Endometrial microvascular endothelial cells (primary cell): ENCODE data around the gene KLRK1. TPM values are rescaled to one million over a fixed set of nuclear protein-coding genes. Genes with fewer than 3 reads are reported as not detected.
"Not testable (repeated sequence)": the region's sequence is repeated elsewhere in the genome, so short reads cannot be mapped to it uniquely, and the experiment has no call there.

Experiments
- in situ Hi-C: cut with HindIII; loops from 2 replicates; pipeline ENCODE4 v1.10.0; 2017; ENCODE audit warnings: low sequenced_read_pairs, low pct_unique_long_range_greater_than_20kb; ENCODE audit errors: inconsistent ontology term
- total RNA-seq: library from RNA; depleted of rRNA; stranded (reverse); fragments of >200 nt; gene quantifications from one replicate; pipeline ENCODE4 v1.2.3, GENCODE V29; 2015; ENCODE audit errors: inconsistent ontology term

The KLRK1 gene
- not detected for total RNA-seq

- in situ Hi-C loops: no loop called here
Measured at GRCh38 chr12:10389904-10390303, at the start of gene KLRK1. Gene KLRK1, minus strand, starts transcription at chr12:10390041. Its CDS starts 1,231 bp downstream, at chr12:10388810.

GRCh38 chr12:10437601-10438000, 47.8 kb upstream of the KLRK1 start:
- in situ Hi-C loops: not testable (repeated sequence)

GRCh38 chr12:10435816-10436215, 46.0 kb upstream of the KLRK1 start, which contains the start of gene KLRC2:
Gene KLRC2, minus strand, starts transcription at chr12:10436010. Its CDS starts 24 bp downstream, at chr12:10435986.
- in situ Hi-C loops: not testable (repeated sequence)

GRCh38 chr12:10430623-10431022, 40.8 kb upstream of the KLRK1 start:
- in situ Hi-C loops: not testable (repeated sequence)

GRCh38 chr12:10425938-10426337, 36.1 kb upstream of the KLRK1 start:
- in situ Hi-C loops: not testable (repeated sequence)

GRCh38 chr12:10424260-10424899, 34.5 kb upstream of the KLRK1 start:
- in situ Hi-C loops: not testable (repeated sequence)

GRCh38 chr12:10422159-10422558, 32.3 kb upstream of the KLRK1 start:
- in situ Hi-C loops: not testable (repeated sequence)

GRCh38 chr12:10420334-10420733, 30.5 kb upstream of the KLRK1 start, which contains the start of gene KLRC3:
Gene KLRC3, minus strand, starts transcription at chr12:10420595. Its CDS starts 45 bp downstream, at chr12:10420550.
- in situ Hi-C loops: not testable (repeated sequence)

- in situ Hi-C loops: no loop called here
Measured at GRCh38 chr12:10409392-10409791, 19.6 kb upstream of the KLRK1 start, which contains the start of gene KLRC4. Gene KLRC4, minus strand, starts transcription at chr12:10409757. Its CDS starts 182 bp downstream, at chr12:10409575.

- in situ Hi-C loops: no loop called here
Measured at GRCh38 chr12:10408842-10409241, 19.0 kb upstream of the KLRK1 start.

- in situ Hi-C loops: no loop called here
Measured at GRCh38 chr12:10406725-10407124, 16.9 kb upstream of the KLRK1 start.

- in situ Hi-C loops: no loop called here
Measured at GRCh38 chr12:10405294-10405693, 15.5 kb upstream of the KLRK1 start.

- in situ Hi-C loops: no loop called here
Measured at GRCh38 chr12:10404798-10405197, 15.0 kb upstream of the KLRK1 start.

- in situ Hi-C loops: no loop called here
Measured at GRCh38 chr12:10400829-10401228, 11.0 kb upstream of the KLRK1 start.

- in situ Hi-C loops: no loop called here
Measured at GRCh38 chr12:10398168-10398567, 8.3 kb upstream of the KLRK1 start.

GRCh38 chr12:10397296-10397695, 7.5 kb upstream of the KLRK1 start:
- in situ Hi-C loops: no loop called here

- in situ Hi-C loops: not testable (repeated sequence)
Measured at GRCh38 chr12:10396176-10396575, 6.3 kb upstream of the KLRK1 start.

GRCh38 chr12:10395390-10395998, 5.7 kb upstream of the KLRK1 start:
- in situ Hi-C loops: no loop called here

- in situ Hi-C loops: not testable (repeated sequence)
Measured at GRCh38 chr12:10394531-10395152, 4.8 kb upstream of the KLRK1 start.

- in situ Hi-C loops: no loop called here
Measured at GRCh38 chr12:10393291-10393690, 3.5 kb upstream of the KLRK1 start.
